HG03103 (cell line): ENCODE results near the gene BLOC1S6.

Source experiments
- ATAC-seq: cut with Tn5 transposase; IDR thresholded peaks from one replicate; pipeline ENCODE4 v1.9.1; 2021; ENCODE audit warnings: low read depth; ENCODE audit not compliant: unreplicated experiment

The BLOC1S6 gene, protein sequence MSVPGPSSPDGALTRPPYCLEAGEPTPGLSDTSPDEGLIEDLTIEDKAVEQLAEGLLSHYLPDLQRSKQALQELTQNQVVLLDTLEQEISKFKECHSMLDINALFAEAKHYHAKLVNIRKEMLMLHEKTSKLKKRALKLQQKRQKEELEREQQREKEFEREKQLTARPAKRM

DNA sequence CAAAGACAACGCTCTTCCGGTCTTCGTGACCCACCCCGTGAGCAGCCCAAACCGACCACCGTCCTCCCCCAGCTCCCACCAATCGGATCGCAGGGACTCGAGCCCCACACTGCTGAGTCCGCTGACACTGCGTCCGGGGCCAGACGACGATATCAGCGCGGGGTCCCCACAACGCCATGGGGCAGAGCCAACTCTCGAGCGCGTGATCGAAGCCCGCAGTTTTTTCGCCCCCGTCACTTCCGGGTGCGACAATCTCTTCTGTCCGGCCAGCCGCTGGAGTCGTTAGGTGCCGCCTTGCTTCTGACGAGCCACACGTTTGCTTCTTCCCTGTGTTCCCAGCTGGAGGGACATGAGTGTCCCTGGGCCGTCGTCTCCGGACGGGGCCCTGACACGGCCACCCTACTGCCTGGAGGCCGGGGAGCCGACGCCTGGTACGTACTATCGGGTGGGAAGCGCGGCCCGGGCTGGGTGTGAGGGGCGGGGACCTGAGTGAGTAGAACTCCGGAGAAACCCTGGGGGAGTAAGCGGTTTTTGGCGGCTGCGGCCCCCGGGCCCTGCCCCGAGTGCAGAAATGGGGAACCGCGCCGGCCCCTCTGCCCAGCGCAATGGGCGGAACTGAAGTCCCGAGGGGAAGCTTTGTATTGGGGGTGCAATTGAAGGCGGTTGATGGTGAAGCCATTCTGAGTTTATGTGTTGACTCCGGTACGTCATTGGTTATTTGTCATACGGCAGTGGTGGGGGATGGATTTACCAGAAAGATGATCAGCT is at the start of gene BLOC1S6:
TSS of gene BLOC1S6 (plus strand) at position 285 of the 768 bp plus-strand sequence. CDS start at position 350, 65 bp downstream.
- ATAC-seq = peak; percentile 69

DNA sequence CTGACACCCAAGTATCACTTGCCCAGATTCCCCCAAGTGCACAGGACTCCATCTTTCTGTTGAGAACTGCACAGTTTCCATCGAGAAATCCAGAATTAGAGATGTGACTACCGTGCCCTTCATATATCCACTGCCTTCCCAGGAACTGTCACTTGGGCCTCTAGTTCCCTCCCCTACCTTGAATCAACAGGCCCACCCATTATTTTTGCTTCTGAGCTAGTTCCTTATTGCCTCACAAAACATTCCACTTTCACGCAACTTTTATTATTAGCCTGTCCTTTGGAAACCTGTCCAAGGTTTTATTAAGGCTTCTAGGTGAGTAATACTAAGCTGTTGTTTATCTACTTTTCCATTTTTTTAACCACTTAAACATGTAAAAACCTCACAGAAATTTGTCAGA is 47.5 kb upstream of the BLOC1S6 start:
- no peak for ATAC-seq

- no peak for ATAC-seq
Observed at GRCh38 chr15:45540531-45540930, 46.6 kb upstream of the BLOC1S6 start.

GRCh38 chr15:45543051-45543450 is 44.1 kb upstream of the BLOC1S6 start:
- ATAC-seq = no peak

DNA sequence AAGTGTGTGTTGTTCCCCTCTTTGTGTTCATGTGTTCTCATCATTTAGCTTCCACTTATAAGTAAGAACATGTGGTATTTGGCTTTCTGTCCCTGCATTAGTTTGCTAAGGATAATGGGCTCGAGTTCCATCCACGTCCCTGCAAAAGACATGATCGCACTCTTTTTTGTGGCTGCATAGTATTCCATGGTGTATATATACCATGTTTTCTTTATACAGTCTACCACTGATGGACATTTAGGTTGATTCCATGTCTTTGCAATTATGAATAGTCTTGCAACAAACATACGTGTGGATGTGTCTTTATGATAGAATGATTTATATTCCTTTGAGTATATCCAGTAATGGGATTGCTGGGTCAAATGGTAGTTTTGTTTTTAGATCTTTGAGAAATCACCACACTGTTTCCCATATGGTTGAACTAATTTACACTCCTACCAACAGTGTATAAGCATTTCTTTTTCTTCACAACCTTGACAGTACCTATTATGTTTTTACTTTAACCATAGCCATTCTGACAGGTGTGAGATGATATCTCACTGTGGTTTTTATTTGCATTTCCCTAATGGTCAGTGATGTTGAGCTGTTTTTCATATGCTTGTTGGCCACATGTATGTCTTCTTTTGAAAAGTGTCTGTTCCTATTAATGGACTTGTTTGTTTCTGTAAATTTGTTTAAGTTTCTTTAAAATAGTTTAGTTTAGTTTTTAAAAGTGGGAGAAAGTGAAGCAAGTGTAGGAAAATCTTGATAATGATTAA is 42.7 kb upstream of the BLOC1S6 start:
- no peak for ATAC-seq

GRCh38 chr15:45546789-45547188 is 40.4 kb upstream of the BLOC1S6 start:
- ATAC-seq = no peak

DNA sequence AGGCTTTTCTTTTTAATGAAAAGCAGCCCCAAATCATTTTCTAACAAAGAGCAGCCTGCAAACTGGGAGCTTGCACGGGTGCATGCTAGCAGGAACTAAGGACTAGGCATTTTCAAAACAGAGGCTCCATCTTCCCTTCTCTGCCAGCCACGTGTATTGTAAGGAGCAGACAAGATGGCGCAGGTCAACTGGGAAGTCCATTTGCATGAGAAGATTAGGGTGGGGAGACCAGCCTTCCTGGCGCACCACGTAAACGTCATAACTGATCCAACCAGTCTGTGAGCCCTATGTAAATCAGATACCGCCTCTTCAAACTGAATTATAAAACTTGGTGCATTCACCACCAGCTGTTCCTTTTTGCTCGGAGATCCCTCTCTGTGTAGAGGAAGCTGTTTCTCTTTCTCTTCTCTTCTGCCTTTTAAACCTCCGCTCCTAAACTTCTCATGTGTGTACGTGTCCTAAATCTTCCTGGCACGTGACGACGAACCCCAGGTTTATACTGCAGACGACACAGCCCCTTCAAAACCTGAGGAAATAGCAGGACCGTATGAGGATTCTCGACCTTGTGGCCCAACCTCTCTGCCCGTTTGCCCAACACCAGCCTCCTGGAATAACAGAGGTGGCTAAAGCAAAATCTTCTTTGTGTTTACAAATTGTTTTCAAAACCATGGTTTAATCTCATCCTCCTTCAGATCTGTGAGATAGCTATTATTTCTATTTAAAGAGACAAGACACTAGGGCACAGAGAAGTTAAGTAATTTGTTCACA is 38.2 kb upstream of the BLOC1S6 start:
- ATAC-seq = no peak

GRCh38 chr15:45549541-45550220 is 37.5 kb upstream of the BLOC1S6 start:
- ATAC-seq = no peak

- ATAC-seq = no peak
Observed at GRCh38 chr15:45550436-45550835, 36.7 kb upstream of the BLOC1S6 start.

DNA sequence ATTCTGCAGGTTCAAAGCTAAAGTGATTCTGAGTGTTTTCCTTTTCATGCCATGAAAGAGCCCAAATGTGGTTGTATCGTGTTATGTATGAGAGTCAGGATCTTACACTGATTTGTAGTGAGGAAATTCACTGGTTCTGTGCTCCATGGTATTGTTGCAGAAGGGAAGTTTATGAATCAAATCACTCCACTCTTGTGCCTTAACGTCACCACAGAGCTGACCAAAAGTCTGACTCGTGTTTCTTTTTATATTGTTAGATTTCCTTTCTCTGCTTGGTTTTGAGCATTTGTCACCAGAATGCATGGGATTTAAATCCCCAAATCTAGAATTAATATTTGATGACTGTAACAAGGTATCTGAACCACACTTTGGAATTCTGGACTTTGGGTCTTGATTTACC is 35.5 kb upstream of the BLOC1S6 start:
- ATAC-seq = no peak

GRCh38 chr15:45555934-45556608 is 31.1 kb upstream of the BLOC1S6 start:
- no peak for ATAC-seq

DNA sequence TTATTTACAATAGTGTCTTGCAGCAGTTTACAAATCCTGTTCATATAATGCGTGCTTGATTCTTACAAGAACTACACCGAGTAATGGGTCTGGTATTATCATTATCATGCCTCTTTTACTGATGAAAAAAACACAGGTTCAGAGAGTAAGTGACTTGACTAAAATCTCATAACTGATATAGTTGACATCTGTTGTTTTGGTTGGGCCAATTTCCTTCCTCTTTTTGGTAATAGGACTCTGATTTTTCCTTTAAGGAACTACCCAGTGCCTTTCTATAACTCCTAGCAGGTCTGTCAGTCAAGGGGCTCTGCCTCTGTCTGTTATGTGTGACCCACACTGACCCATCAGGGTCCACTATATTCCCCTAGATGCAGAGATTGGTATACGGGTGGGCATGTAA is 14.6 kb upstream of the BLOC1S6 start:
- ATAC-seq = no peak

DNA sequence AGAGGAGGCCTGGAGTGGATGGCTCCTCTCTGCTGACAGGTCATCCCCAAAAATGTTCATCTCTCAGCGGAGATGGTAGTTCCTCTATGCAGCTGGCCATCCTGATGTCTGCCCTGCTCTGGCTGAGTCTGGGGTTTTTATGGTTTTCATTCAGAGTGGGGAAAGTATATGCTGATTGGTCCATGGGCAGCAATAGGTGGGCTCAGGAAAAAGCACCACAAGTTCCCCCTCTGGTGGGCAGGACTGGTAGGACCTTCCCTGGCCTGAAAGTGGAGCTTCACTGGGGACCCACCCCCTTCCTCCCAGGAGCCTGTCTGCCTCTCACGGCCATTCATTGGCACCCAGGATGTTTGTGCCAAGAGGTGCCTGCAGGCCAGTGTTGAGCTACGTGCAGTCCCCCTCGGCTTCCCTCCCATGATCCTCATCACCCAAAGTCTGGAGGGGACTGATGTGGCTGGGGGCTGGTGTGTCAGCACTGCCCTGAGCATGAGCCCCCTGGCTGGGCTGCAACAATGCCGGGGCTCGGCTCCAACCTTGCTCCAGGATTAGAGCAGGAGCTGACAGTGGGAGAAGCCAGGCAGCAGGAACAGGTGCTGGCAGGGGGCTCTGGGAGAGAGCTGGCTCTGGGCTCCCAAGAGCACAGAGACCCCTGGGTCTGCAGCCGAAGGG is 13.1 kb upstream of the BLOC1S6 start:
- no peak for ATAC-seq

DNA sequence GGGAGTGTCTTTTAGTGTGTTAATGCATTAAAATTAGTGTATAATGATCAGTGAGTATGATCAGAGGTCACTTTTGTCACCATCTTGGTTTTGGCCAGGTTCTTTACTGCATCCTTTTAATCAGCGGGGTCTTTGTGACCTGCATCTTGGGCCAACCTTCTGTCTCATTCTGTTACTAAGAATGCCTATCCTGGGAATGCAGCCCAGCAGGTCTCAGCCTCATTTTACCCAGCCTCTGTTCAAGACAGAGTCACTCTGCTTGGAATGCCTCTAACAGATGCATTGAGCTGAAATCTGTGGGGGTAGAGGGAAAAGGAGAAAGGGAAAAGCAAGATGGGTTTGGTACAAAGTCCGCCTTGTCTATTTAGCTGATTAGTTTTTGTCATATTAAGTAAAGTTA is 5.3 kb upstream of the BLOC1S6 start:
- no peak for ATAC-seq

- ATAC-seq = no peak
Observed at GRCh38 chr15:45583731-45584639, 3.2 kb upstream of the BLOC1S6 start.

DNA sequence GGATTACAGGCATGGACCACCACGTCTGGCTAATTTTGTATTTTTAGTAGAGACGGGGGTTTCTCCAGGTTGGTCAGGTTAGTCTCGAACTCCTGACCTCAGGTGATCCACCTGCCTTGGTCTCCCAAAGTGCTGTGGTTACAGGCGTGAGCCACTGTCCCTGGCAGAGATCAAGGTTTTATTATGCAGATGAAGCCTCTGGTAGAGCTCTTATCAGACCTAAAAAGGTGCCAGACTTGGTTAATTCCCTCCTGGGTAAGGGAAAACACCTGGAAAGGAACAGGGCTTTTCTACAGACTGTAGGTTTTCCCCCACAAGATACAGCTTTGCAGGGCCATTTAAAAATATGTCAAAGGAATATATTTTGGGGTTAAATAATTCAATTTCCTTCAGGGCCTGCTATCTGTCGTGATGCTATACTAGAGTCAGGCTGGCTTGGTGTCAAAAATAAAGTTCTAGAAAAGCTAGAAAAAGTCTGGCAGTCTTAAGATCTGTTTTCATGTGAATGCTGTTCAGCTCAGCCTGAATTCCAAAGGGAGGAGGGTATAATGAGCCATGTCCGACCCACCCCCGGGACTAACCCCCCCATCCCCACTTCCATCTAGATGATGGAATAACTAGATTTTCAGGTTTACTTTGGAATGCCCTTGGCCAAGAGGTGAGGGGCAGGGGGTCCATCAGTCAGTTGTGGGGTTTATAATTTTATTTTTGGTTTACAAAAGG is 1.9 kb upstream of the BLOC1S6 start:
- ATAC-seq = no peak

DNA sequence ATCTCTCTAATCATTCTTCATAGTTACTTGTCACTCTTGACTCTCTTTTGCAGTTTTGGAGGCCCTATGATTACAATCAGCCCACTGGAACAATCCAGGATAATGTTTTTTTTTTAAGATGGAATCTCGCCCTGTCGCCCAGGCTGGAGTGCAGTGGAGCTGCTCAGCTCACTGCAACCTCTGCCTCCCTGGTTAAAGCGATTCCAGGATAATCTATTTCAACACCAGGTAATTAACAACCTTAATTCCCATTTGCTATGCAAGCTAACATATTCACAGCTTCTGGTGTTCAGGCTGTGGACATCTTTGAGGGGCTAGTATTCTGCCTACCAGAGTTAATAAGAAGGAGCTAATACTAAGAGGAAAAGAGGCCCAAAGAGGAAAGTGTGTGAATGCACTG is 1.1 kb upstream of the BLOC1S6 start:
- ATAC-seq = no peak
